H1 (cell line): ENCODE measurements around the gene RAD51B. TPM values are rescaled to one million over a fixed set of nuclear protein-coding genes. Genes with fewer than 3 reads are reported as not detected.

Source experiments
- CTCF ChIA-PET: fragments of 300-600 bp; sonication (Branson Sonifier 250); formaldehyde crosslinking; loops from one replicate; lab custom pipeline; 2021; ENCODE audit not compliant: partially characterized antibody; lab: Charles Lee
- POLR2A ChIA-PET: fragments of 300-600 bp; sonication (Branson Sonifier 250); formaldehyde crosslinking; loops from one replicate; lab custom pipeline; 2021; ENCODE audit warnings: inconsistent platforms; ENCODE audit not compliant: partially characterized antibody; lab: Charles Lee
- DNase-seq, 2 experiments: peaks; one replicate each; pipeline versions ENCODE4 v3.0.0 to v3.0.0-alpha.2; 2010 to 2022; ENCODE audit warnings: low spot score in 2 of 2, low read depth in 1 of 2, mixed read lengths in 1 of 2
- FAIRE-seq: peaks from 2 replicates; lab custom pipeline; 2011; peaks lifted over from hg19 to GRCh38; lab: Jason Lieb, UNC
- H2AFZ ChIP-seq: 2 replicates; pipeline ENCODE4 v1.8.1; 2012; ENCODE audit warnings: low read length, inconsistent platforms
- H2AK5ac ChIP-seq: 2 replicates; pipeline ENCODE4 v1.6.1; 2013; ENCODE audit warnings: low read depth, low read length
- H2BK120ac ChIP-seq: replicated peaks from 2 replicates; pipeline ENCODE3; 2013; ENCODE audit warnings: low read depth, low read length, inconsistent platforms
- H2BK12ac ChIP-seq: 2 replicates; pipeline ENCODE4 v1.6.1; 2013; ENCODE audit warnings: low read depth, low read length
- H2BK15ac ChIP-seq: 2 replicates; pipeline ENCODE4 v1.6.1; 2013; ENCODE audit warnings: low read length
- H2BK20ac ChIP-seq: 2 replicates; pipeline ENCODE4 v1.6.1; 2013; ENCODE audit warnings: low read length
- H2BK5ac ChIP-seq: 2 replicates; pipeline ENCODE4 v1.6.1; 2013; ENCODE audit warnings: low read depth, low read length
- H3K14ac ChIP-seq: 2 replicates; pipeline ENCODE4 v1.6.1; 2013; ENCODE audit warnings: inconsistent platforms; ENCODE audit not compliant: insufficient read length
- H3K18ac ChIP-seq: 2 replicates; pipeline ENCODE4 v1.6.1; 2013; ENCODE audit warnings: low read length; ENCODE audit errors: extremely low read depth
- H3K23ac ChIP-seq: 2 replicates; pipeline ENCODE4 v1.6.1; 2013; ENCODE audit warnings: inconsistent platforms; ENCODE audit not compliant: insufficient read length
- H3K23me2 ChIP-seq: 2 replicates; pipeline ENCODE4 v1.6.1; 2013; ENCODE audit warnings: low read depth, low read length
- H3K27ac ChIP-seq: 2 replicates; pipeline ENCODE4 v1.6.1; 2011; ENCODE audit warnings: low read depth, low read length, inconsistent platforms
- H3K27me3 ChIP-seq, 4 experiments: replicated peaks in 1 of 4; 1 replicate in 1 of 4; 2 replicates in 3 of 4; pipeline versions ENCODE4 v1.6.1 to v1.8.1; 2011 to 2013; ENCODE audit warnings: low read length in 3 of 4, mild to moderate bottlenecking in 3 of 4, inconsistent platforms in 2 of 4, mixed read lengths in 2 of 4, moderate library complexity in 1 of 4; ENCODE audit not compliant: control insufficient read depth in 3 of 4, insufficient read depth in 3 of 4; ENCODE audit errors: extremely low read depth in 1 of 4
- H3K36me3 ChIP-seq, 4 experiments: 2 replicates each; pipeline versions ENCODE4 v1.6.1 to v1.8.1; 2011 to 2013; ENCODE audit warnings: mild to moderate bottlenecking in 4 of 4, low read length in 3 of 4, moderate library complexity in 2 of 4, control low read depth in 1 of 4, inconsistent platforms in 1 of 4; ENCODE audit not compliant: insufficient read depth in 4 of 4, control insufficient read depth in 2 of 4
- H3K4ac ChIP-seq: replicated peaks from 2 replicates; pipeline ENCODE3; 2013; ENCODE audit warnings: low read length, low read depth, mixed read lengths, inconsistent platforms; ENCODE audit not compliant: insufficient read length
- H3K4me1 ChIP-seq, 4 experiments: replicated peaks in 1 of 4; 1 replicate in 1 of 4; 2 replicates in 3 of 4; pipeline versions ENCODE4 v1.6.1 to v1.8.1; 2011 to 2013; ENCODE audit warnings: low read length in 3 of 4, inconsistent platforms in 2 of 4, mixed read lengths in 1 of 4; ENCODE audit not compliant: insufficient read depth in 4 of 4, control insufficient read depth in 3 of 4
- H3K4me2 ChIP-seq, 2 experiments: 2 replicates each; pipeline versions ENCODE4 v1.6.1 to v1.8.1; 2011 to 2013; ENCODE audit warnings: low read depth in 2 of 2, low read length in 2 of 2, control low read depth in 1 of 2, inconsistent platforms in 1 of 2, mild to moderate bottlenecking in 1 of 2; ENCODE audit not compliant: insufficient read depth in 1 of 2
- H3K4me3 ChIP-seq, 4 experiments: fragments of 200-600, 300-600 bp in 1 of 4; sonication (generic), shearing (Covaris generic), sonication (Bioruptor Twin) in 1 of 4; 2 replicates each; pipeline versions ENCODE4 v1.5.1 to v1.8.1; 2011 to 2016; ENCODE audit warnings: low read length in 4 of 4, low read depth in 3 of 4, control low read depth in 2 of 4, inconsistent platforms in 2 of 4, mild to moderate bottlenecking in 2 of 4, mixed read lengths in 1 of 4, moderate library complexity in 1 of 4; ENCODE audit not compliant: insufficient read depth in 2 of 4; ENCODE audit errors: extremely low read depth in 1 of 4
- H3K56ac ChIP-seq: replicated peaks from 2 replicates; pipeline ENCODE3; 2013; ENCODE audit warnings: low read depth, mild to moderate bottlenecking, mixed read lengths, low read length, inconsistent platforms; ENCODE audit not compliant: insufficient read length
- H3K79me1 ChIP-seq: 2 replicates; pipeline ENCODE4 v1.6.1; 2013; ENCODE audit warnings: low read depth, low read length, control low read depth
- H3K79me2 ChIP-seq, 2 experiments: 2 replicates each; pipeline versions ENCODE4 v1.6.1 to v1.8.1; 2012 to 2013; ENCODE audit warnings: low read length in 2 of 2, mild to moderate bottlenecking in 2 of 2, inconsistent platforms in 1 of 2; ENCODE audit not compliant: insufficient read depth in 2 of 2, control insufficient read depth in 1 of 2
- H3K9ac ChIP-seq, 4 experiments: replicated peaks in 1 of 4; 1 replicate in 1 of 4; 2 replicates in 3 of 4; pipeline versions ENCODE4 v1.6.1 to v1.8.1; 2011 to 2013; ENCODE audit warnings: low read depth in 3 of 4, low read length in 3 of 4, control low read depth in 2 of 4, mild to moderate bottlenecking in 2 of 4, moderate library complexity in 2 of 4, inconsistent platforms in 1 of 4; ENCODE audit errors: extremely low read depth in 1 of 4
- H3K9me3 ChIP-seq, 2 experiments: 2 replicates each; pipeline versions ENCODE4 v1.6.1 to v1.8.1; 2012 to 2013; ENCODE audit warnings: mild to moderate bottlenecking in 2 of 2, moderate library complexity in 2 of 2, control low read depth in 1 of 2, inconsistent platforms in 1 of 2, low read depth in 1 of 2, low read length in 1 of 2, mixed read lengths in 1 of 2; ENCODE audit not compliant: insufficient read depth in 2 of 2
- H4K20me1 ChIP-seq, 2 experiments: replicated peaks in 1 of 2; 2 replicates each; pipeline versions ENCODE3 to v1.8.1; 2011 to 2013; ENCODE audit warnings: inconsistent platforms in 2 of 2, low read length in 2 of 2, mild to moderate bottlenecking in 1 of 2; ENCODE audit not compliant: insufficient read depth in 2 of 2, control insufficient read depth in 1 of 2
- H4K5ac ChIP-seq: 2 replicates; pipeline ENCODE4 v1.6.1; 2013; ENCODE audit warnings: low read length, low read depth, mixed read lengths, inconsistent platforms; ENCODE audit not compliant: insufficient read length
- H4K8ac ChIP-seq: 2 replicates; pipeline ENCODE4 v1.8.0; 2013; ENCODE audit warnings: mild to moderate bottlenecking, moderate library complexity, low read length, inconsistent platforms; ENCODE audit not compliant: insufficient read depth; ENCODE audit errors: extremely low read depth
- H4K91ac ChIP-seq: replicated peaks from 2 replicates; pipeline ENCODE3; 2013; ENCODE audit warnings: low read length, mixed read lengths, inconsistent platforms; ENCODE audit not compliant: insufficient read length
- GTF2F1 ChIP-seq: IDR thresholded peaks from 2 replicates; pipeline ENCODE4 v1.6.1; 2012; ENCODE audit warnings: low read depth, low read length, improper control_type of control experiment, borderline replicate concordance
- NANOG ChIP-seq: IDR thresholded peaks from 2 replicates; pipeline ENCODE4 v1.6.1; 2011; ENCODE audit warnings: low read length, low read depth, mild to moderate bottlenecking, inconsistent platforms; ENCODE audit not compliant: insufficient read depth, poor library complexity, severe bottlenecking
- WGBS, 2 experiments: shearing (Covaris generic) in 1 of 2; methylation state at CpG; one replicate each; pipeline versions ENCODE4 v1.1.6 to v1.1.7; 2013 to 2015; ENCODE audit warnings: low lambda C conversion rate in 2 of 2, mixed read lengths in 2 of 2, inconsistent platforms in 1 of 2, low coverage in 1 of 2, missing lambda C conversion rate in 1 of 2; ENCODE audit not compliant: insufficient replicate concordance in 2 of 2, insufficient coverage in 1 of 2, insufficient read length in 1 of 2; ENCODE audit errors: extremely low coverage in 1 of 2, missing lambda C conversion rate in 1 of 2; 5-methylcytosine and 5-hydroxymethylcytosine counted together
- polyA plus RNA-seq, 7 experiments: library from polyadenylated mRNA; depleted of rRNA in 3 of 7; stranded (reverse) in 5 of 7; unstranded in 2 of 7; fragments of >200 nt in 5 of 7; fragments of 200-250 nt in 2 of 7; gene quantifications; 1 replicate in 5 of 7; 2 replicates in 1 of 7; 4 replicates in 1 of 7; pipeline versions ENCODE4 v1.2.1 to v1.2.3, GENCODE V29; 2011 to 2013; ENCODE audit warnings: missing spikeins in 2 of 7, mixed read lengths in 2 of 7
- total RNA-seq: library from RNA; stranded (reverse); fragmentation: NEBNext Ultra II Directional; extraction: Animal tissue kit (Norgen Biotek cat#: 25700); gene quantifications from 2 replicates; pipeline ENCODE4 v1.2.1, GENCODE V29; 2021

RAD51B gene
- total and polyA plus RNA-seq, 2 of the 8 experiments (the other 6 are each of a cell fraction or from before 2014, with no cell fraction given) = 3.9 to 14.9 TPM

DNA sequence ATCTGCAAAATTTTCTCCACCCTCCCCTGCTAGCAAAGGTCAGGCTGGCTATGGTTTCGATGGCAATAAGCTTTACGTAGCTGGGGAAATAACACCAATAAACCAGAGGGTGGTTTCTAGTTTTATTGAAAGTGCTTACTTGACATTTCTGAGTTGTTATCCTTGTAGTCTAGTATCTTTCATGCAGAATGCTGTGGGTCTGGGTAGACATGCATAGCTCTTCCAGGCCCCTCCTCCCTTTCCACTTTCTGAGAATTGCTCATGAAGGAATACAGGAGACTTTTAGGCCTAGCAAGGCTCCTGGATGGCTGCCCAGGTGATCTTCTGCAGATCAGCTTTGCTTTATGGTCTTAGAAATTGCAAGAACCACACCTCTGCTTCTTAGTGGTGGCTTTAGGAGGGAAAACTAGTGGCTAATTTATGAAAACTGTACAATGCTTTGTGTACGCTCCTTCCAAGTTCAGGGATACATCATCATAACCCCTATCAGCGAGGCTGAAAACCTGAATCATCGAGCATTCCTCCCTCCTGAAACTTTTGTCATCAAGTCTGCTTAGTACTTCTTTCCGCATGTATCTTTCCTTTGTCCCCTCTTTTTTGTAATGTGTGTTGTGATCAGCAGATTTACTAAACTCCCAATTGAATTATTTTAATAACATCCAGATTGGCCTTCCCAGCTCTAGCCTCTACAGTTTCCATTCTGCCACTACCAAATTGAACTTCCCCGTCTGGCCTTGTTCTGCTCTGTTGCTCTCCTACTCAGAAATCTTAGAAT is 473.0 kb downstream of the RAD51B start:
- H3K23ac ChIP-seq = no peak overlapping the region
- H2AK5ac ChIP-seq = no peak overlapping the region
- no peak overlapping the region for H3K56ac ChIP-seq
- no peak overlapping the region for H2BK120ac ChIP-seq
- H3K4me2 ChIP-seq = no peak overlapping the region
- H2BK12ac ChIP-seq = no peak overlapping the region
- no peak overlapping the region for H2BK15ac ChIP-seq
- H3K4ac ChIP-seq = no peak overlapping the region
- no peak overlapping the region for H3K18ac ChIP-seq
- no peaks in the 10 kb centered on the region for H3K9me3 ChIP-seq
- H3K9ac ChIP-seq = no peak overlapping the region
- no peak overlapping the region for H2BK20ac ChIP-seq
- ChIA-PET CTCF (interaction anchor here (0.9 to 1.7 kb wide), 8 partner anchors 9 to 351 kb away, joined by 3 to 7 read pairs (median 4); no protein-coding TSS in a partner anchor), POLR2A (interaction anchor here (0.6 to 1.8 kb wide), 3 partner anchors 9 to 500 kb away, joined by 3 to 7 read pairs (median 6); partner anchors contain the start of gene ZFP36L1)
- no peak overlapping the region for H4K8ac ChIP-seq
- H3K14ac ChIP-seq = no peak overlapping the region
- peaks cover 0 to 21% (median 12%) of the 10 kb centered on the region in 4 experiments; a peak in 6 of 7 replicates for H3K4me1 ChIP-seq
- H3K79me1 ChIP-seq = no peaks in the 10 kb centered on the region
- H3K4me3 ChIP-seq = no peak overlapping the region
- no peak overlapping the region for H4K5ac ChIP-seq
- DNase-seq (no peak), FAIRE-seq (no peak)
- H4K91ac ChIP-seq = no peak overlapping the region
- 90% methylated on average over 7 of the region's 7 CpGs; no CpG with 5 or more reads in 1 of the 2 experiments for WGBS, 2 experiments
- no peak overlapping the region for H2BK5ac ChIP-seq
- no peaks in the 10 kb centered on the region for H3K23me2 ChIP-seq
- no peaks in the 10 kb centered on the region for H3K36me3 ChIP-seq
- H2AFZ ChIP-seq = no peak overlapping the region
- TF ChIP-seq NANOG = no peak
- no peak for TF ChIP-seq GTF2F1
- H3K79me2 ChIP-seq = no peaks in the 10 kb centered on the region
- H3K27me3 ChIP-seq = no peaks in the 10 kb centered on the region
- no peak overlapping the region for H3K27ac ChIP-seq
- no peaks in the 10 kb centered on the region for H4K20me1 ChIP-seq
